SU-DHL-6 (cell line): ENCODE results near the gene PXT1.

Experiments
- EZH2phosphoT487 ChIP-seq: fragments of 200-600 bp; sonication (generic), shearing (Covaris generic); conservative IDR thresholded peaks from 2 replicates; pipeline ENCODE4 v1.6.1; 2018; ENCODE audit warnings: mild to moderate bottlenecking, antibody characterized with exemption, low read length, moderate library complexity, mixed read lengths
- TF ChIP-seq, protein P1 (sequence below): fragments of 200-600 bp; sonication (generic); IDR thresholded peaks from one replicate; pipeline ENCODE4 v1.5.1; 2017; ENCODE audit warnings: antibody characterized with exemption, mild to moderate bottlenecking, low read length, moderate library complexity; ENCODE audit not compliant: insufficient read depth, poor library complexity, severe bottlenecking

DNA sequence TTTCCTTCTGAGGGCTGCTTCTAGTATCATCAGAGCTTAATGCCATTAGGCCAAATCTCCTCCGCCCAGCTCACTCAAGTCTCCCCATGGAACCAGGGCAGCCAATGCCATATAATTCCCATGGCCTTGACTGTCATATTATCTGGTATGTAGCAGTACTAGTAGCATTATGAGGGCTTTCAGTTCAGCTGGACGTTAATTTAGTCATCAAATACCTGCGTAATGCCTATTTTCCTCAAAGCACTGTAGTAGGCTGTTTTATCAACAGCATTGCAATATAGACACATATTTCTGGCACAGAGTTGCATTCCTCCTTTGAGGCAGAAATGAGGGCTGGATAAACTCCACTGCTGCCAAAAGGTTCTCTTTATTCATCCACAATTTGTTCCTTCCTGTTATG lies 1.8 kb upstream of the PXT1 start:
- TF ChIP-seq, protein P1, sequence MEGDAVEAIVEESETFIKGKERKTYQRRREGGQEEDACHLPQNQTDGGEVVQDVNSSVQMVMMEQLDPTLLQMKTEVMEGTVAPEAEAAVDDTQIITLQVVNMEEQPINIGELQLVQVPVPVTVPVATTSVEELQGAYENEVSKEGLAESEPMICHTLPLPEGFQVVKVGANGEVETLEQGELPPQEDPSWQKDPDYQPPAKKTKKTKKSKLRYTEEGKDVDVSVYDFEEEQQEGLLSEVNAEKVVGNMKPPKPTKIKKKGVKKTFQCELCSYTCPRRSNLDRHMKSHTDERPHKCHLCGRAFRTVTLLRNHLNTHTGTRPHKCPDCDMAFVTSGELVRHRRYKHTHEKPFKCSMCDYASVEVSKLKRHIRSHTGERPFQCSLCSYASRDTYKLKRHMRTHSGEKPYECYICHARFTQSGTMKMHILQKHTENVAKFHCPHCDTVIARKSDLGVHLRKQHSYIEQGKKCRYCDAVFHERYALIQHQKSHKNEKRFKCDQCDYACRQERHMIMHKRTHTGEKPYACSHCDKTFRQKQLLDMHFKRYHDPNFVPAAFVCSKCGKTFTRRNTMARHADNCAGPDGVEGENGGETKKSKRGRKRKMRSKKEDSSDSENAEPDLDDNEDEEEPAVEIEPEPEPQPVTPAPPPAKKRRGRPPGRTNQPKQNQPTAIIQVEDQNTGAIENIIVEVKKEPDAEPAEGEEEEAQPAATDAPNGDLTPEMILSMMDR = no peak
- no peak for TF ChIP-seq EZH2phosphoT487
